ENCODE data around the gene MTHFD1L. TPM values are rescaled to one million over a fixed set of nuclear protein-coding genes. Genes with fewer than 3 reads are reported as not detected.

Gene MTHFD1L
- total RNA-seq, 1 donor from 2014 or later = 28.1 TPM

GRCh38 chr6:150924808-150925589 lies 59.5 kb downstream of the MTHFD1L start:
- Mint-ChIP-seq H3K27ac (peak overlapping the region; percentile 61), H3K36me3 (peaks cover 8% of the 10 kb centered on the region)

GRCh38 chr6:150925590-150925928 lies 60.1 kb downstream of the MTHFD1L start:
- H3K27me3 Mint-ChIP-seq = no peaks in the 10 kb centered on the region
- no peaks in the 10 kb centered on the region for H3K9me3 Mint-ChIP-seq
- H3K4me1 Mint-ChIP-seq (ENCODE audit: unreplicated experiment) = peaks cover 4% of the 10 kb centered on the region
- no peak for DNase-seq (ENCODE audit: extremely low spot score, unreplicated experiment)
- no peak overlapping the region for H3K4me3 Mint-ChIP-seq
- H3K27ac Mint-ChIP-seq = no peak overlapping the region
- H3K36me3 Mint-ChIP-seq = peaks cover 8% of the 10 kb centered on the region
- TF ChIP-seq CTCF (conservative IDR thresholded peaks at IDR 0.05) = no peak

More at GRCh38 chr6:150924808-150925589, 59.5 kb downstream of the MTHFD1L start:
- Mint-ChIP-seq H3K4me3 (no peak overlapping the region), H3K9me3 (no peaks in the 10 kb centered on the region), H3K27me3 (no peaks in the 10 kb centered on the region), H3K4me1 (ENCODE audit: unreplicated experiment) (peaks cover 4% of the 10 kb centered on the region)
- no peak for TF ChIP-seq CTCF (conservative IDR thresholded peaks at IDR 0.05)
- no peak for DNase-seq (ENCODE audit: extremely low spot score, unreplicated experiment)

GRCh38 chr6:150925976-150926375 lies 60.5 kb downstream of the MTHFD1L start:
- no peak for TF ChIP-seq CTCF (conservative IDR thresholded peaks at IDR 0.05)
- DNase-seq (ENCODE audit: extremely low spot score, unreplicated experiment) = no peak
- Mint-ChIP-seq H3K36me3 (peaks cover 8% of the 10 kb centered on the region), H3K4me3 (no peak overlapping the region), H3K27me3 (no peaks in the 10 kb centered on the region), H3K27ac (no peak overlapping the region), H3K4me1 (ENCODE audit: unreplicated experiment) (peaks cover 4% of the 10 kb centered on the region), H3K9me3 (no peaks in the 10 kb centered on the region)

- no peak overlapping the region for H3K27ac Mint-ChIP-seq
- no peak for DNase-seq (ENCODE audit: extremely low spot score, unreplicated experiment)
- peaks cover 9% of the 10 kb centered on the region for H3K36me3 Mint-ChIP-seq
- peak; percentile 52 for TF ChIP-seq CTCF (conservative IDR thresholded peaks at IDR 0.05)
- no peaks in the 10 kb centered on the region for H3K27me3 Mint-ChIP-seq
- no peaks in the 10 kb centered on the region for H3K9me3 Mint-ChIP-seq
- H3K4me1 Mint-ChIP-seq (ENCODE audit: unreplicated experiment) = peaks cover 4% of the 10 kb centered on the region
- no peak overlapping the region for H3K4me3 Mint-ChIP-seq
These were observed 63.4 kb downstream of the MTHFD1L start for GRCh38 chr6:150928882-150929281.

GRCh38 chr6:150929416-150929815 lies 63.9 kb downstream of the MTHFD1L start:
- H3K4me3 Mint-ChIP-seq = no peak overlapping the region
- TF ChIP-seq CTCF (conservative IDR thresholded peaks at IDR 0.05) = no peak
- no peaks in the 10 kb centered on the region for H3K9me3 Mint-ChIP-seq
- DNase-seq (ENCODE audit: extremely low spot score, unreplicated experiment) = no peak
- H3K36me3 Mint-ChIP-seq = peaks cover 14% of the 10 kb centered on the region
- no peaks in the 10 kb centered on the region for H3K27me3 Mint-ChIP-seq
- peaks cover 4% of the 10 kb centered on the region for H3K4me1 Mint-ChIP-seq (ENCODE audit: unreplicated experiment)
- H3K27ac Mint-ChIP-seq = no peak overlapping the region

Measured in type B pancreatic cell (in vitro differentiated cells).